Activated CD4-positive, alpha-beta T cell treated with anti-CD3 and anti-CD28 coated beads for 24 hours (primary cell): ENCODE data around the gene MRGPRX2.
A peak's percentile ranks its signal among the peaks of the same experiment; 100 is the strongest.

Experiments
- DNase-seq, 2 donors: peaks; one replicate each; pipeline ENCODE4 v3.0.0-alpha.2; 2020; ENCODE audit warnings: low read depth in 2 of 2

The MRGPRX2 gene

GRCh38 chr11:19075636-19076035 is 15.1 kb upstream of the MRGPRX2 start:
- DNase-seq, result no peak

- DNase-seq, result no peak
Observed at GRCh38 chr11:19073454-19074415, 13.2 kb upstream of the MRGPRX2 start.

- no peak for DNase-seq
Observed at GRCh38 chr11:19072464-19072863, 11.9 kb upstream of the MRGPRX2 start.

- DNase-seq, result peak; percentile 28 to 49
Observed at GRCh38 chr11:19071255-19071654, 10.7 kb upstream of the MRGPRX2 start.

- DNase-seq, result no peak
Observed at GRCh38 chr11:19059833-19060232, 684 bp downstream of the MRGPRX2 start.

GRCh38 chr11:19055905-19056304 is 4.6 kb downstream of the MRGPRX2 start:
- DNase-seq, result no peak

GRCh38 chr11:19055016-19055415 is 5.5 kb downstream of the MRGPRX2 start:
- DNase-seq, result no peak

- DNase-seq, result no peak
Observed at GRCh38 chr11:19053909-19054308, 6.6 kb downstream of the MRGPRX2 start.

- DNase-seq, result no peak
Observed at GRCh38 chr11:19050281-19050680, 10.2 kb downstream of the MRGPRX2 start.

- no peak for DNase-seq
Observed at GRCh38 chr11:19049351-19049750, 11.2 kb downstream of the MRGPRX2 start.

GRCh38 chr11:19040051-19040450 is 20.5 kb downstream of the MRGPRX2 start:
- no peak for DNase-seq

GRCh38 chr11:19039409-19039808 is 21.1 kb downstream of the MRGPRX2 start:
- no peak for DNase-seq

GRCh38 chr11:19032990-19033389 is 27.5 kb downstream of the MRGPRX2 start:
- DNase-seq, result no peak

- no peak for DNase-seq
Observed at GRCh38 chr11:19027829-19028595, 32.5 kb downstream of the MRGPRX2 start.

- no peak for DNase-seq
Observed at GRCh38 chr11:19026862-19027261, 33.7 kb downstream of the MRGPRX2 start.

- no peak for DNase-seq
Observed at GRCh38 chr11:19025481-19026406, 34.8 kb downstream of the MRGPRX2 start.

GRCh38 chr11:19020831-19021230 is 39.7 kb downstream of the MRGPRX2 start:
- DNase-seq, result no peak

GRCh38 chr11:19018901-19019300 is 41.6 kb downstream of the MRGPRX2 start:
- DNase-seq, result no peak

- no peak for DNase-seq
Observed at GRCh38 chr11:19013181-19013857, 47.2 kb downstream of the MRGPRX2 start.

GRCh38 chr11:19012636-19013035 is 47.9 kb downstream of the MRGPRX2 start:
- no peak for DNase-seq
